K562 (cell line): ENCODE data around the gene FN3K. TPM values are rescaled to one million over a fixed set of nuclear protein-coding genes. Genes with fewer than 3 reads are reported as not detected.

Experiments
- ATAC-seq: fragments of 200-7000 bp; cut with Tn5 transposase; 3 replicates; pipeline ENCODE4 v1.9.1; 2020; ENCODE audit warnings: moderate library complexity
- BruUV-seq: library from RNA; stranded (reverse); fragments of 400-500 nt; replicated peaks from 2 replicates; lab custom pipeline; 2021; lab: Mats Ljungman, UMichigan
- CTCF ChIA-PET: fragments of 300-600 bp; formaldehyde crosslinking; extraction: SDS; loops from one replicate; lab custom pipeline; 2021; ENCODE audit warnings: low intra/inter-chr PET ratio; lab: Yijun Ruan, JAX
- POLR2A ChIA-PET: fragments of 300-600, 350-650 bp; sonication (Branson Sonifier 250); formaldehyde crosslinking; extraction: SDS; loops from one replicate; lab custom pipeline; 2021; ENCODE audit warnings: antibody characterized with exemption, inconsistent platforms; lab: Yijun Ruan, JAX
- DNase-seq, 4 experiments: peaks; one replicate each; pipeline versions ENCODE4 v3.0.0 to v3.0.0-alpha.2; 2011 to 2018; ENCODE audit warnings: low spot score in 3 of 4, mixed read lengths in 3 of 4; ENCODE audit errors: extremely low read depth in 1 of 4
- FAIRE-seq: peaks from 2 replicates; lab custom pipeline; 2011; peaks lifted over from hg19 to GRCh38; lab: Jason Lieb, UNC
- H2AFZ ChIP-seq: 2 replicates; pipeline ENCODE4 v1.6.0; 2011; ENCODE audit warnings: low read depth, low read length, control low read depth, inconsistent platforms
- H3K27ac ChIP-seq: fragments of 200-600 bp; 3 replicates; pipeline ENCODE4 v1.8.0; 2011; ENCODE audit warnings: low read depth, mild to moderate bottlenecking, control low read depth, inconsistent platforms, low read length, moderate library complexity, mixed read lengths; ENCODE audit errors: extremely low read depth
- H3K27me3 ChIP-seq, 2 experiments: fragments of 300-600 bp in 1 of 2; 2 replicates in 1 of 2; 3 replicates in 1 of 2; pipeline versions ENCODE4 v1.6.0 to v1.8.0; 2011; ENCODE audit warnings: inconsistent platforms in 2 of 2, low read length in 2 of 2, mild to moderate bottlenecking in 1 of 2, mixed read lengths in 1 of 2, moderate library complexity in 1 of 2; ENCODE audit not compliant: control insufficient read depth in 2 of 2, insufficient read depth in 2 of 2
- H3K36me3 ChIP-seq: fragments of 300-600 bp; 3 replicates; pipeline ENCODE4 v1.8.0; 2011; ENCODE audit warnings: mild to moderate bottlenecking, low read length, inconsistent platforms; ENCODE audit not compliant: control insufficient read depth, insufficient read depth
- H3K4me1 ChIP-seq, 2 experiments: fragments of 200-600 bp in 1 of 2; replicated peaks in 1 of 2; 2 replicates in 1 of 2; 3 replicates in 1 of 2; pipeline versions ENCODE4 v1.5.1 to v1.8.0; 2011; ENCODE audit warnings: inconsistent platforms in 2 of 2, low read length in 2 of 2, mild to moderate bottlenecking in 1 of 2, mixed read lengths in 1 of 2, moderate library complexity in 1 of 2; ENCODE audit not compliant: control insufficient read depth in 2 of 2, insufficient read depth in 2 of 2
- H3K4me2 ChIP-seq: 2 replicates; pipeline ENCODE4 v1.6.1; 2011; ENCODE audit warnings: low read length, control low read depth, inconsistent platforms, mixed read lengths; ENCODE audit not compliant: insufficient read depth
- H3K4me3 ChIP-seq: fragments of 200-600 bp; sonication (generic), shearing (Covaris generic); 2 replicates; pipeline ENCODE4 v1.5.1; 2016; ENCODE audit warnings: control low read depth, inconsistent platforms
- H3K79me2 ChIP-seq: fragments of 200-600 bp; 3 replicates; pipeline ENCODE4 v1.8.0; 2011; ENCODE audit warnings: low read length, inconsistent platforms; ENCODE audit not compliant: control insufficient read depth, insufficient read depth
- H3K9ac ChIP-seq, 2 experiments: 2 replicates each; pipeline versions ENCODE4 v1.6.0 to v1.6.1; 2011; ENCODE audit warnings: low read depth in 2 of 2, low read length in 2 of 2, control low read depth in 1 of 2, inconsistent platforms in 1 of 2, mild to moderate bottlenecking in 1 of 2, mixed read lengths in 1 of 2; ENCODE audit not compliant: insufficient read depth in 1 of 2
- H3K9me1 ChIP-seq: one replicate; pipeline ENCODE4 v1.6.0; 2011; ENCODE audit warnings: inconsistent platforms, mild to moderate bottlenecking, low read length, moderate library complexity; ENCODE audit not compliant: control insufficient read depth, insufficient read depth
- H3K9me3 ChIP-seq: replicated peaks from 2 replicates; pipeline ENCODE4 v1.5.1; 2011; ENCODE audit warnings: low read depth, low read length, inconsistent platforms; ENCODE audit not compliant: control insufficient read depth, insufficient read depth
- H4K20me1 ChIP-seq: replicated peaks from 2 replicates; pipeline ENCODE4 v1.6.1; 2011; ENCODE audit warnings: low read length, inconsistent platforms, mixed read lengths; ENCODE audit not compliant: control insufficient read depth, insufficient read depth
- BRCA1 ChIP-seq, 2 experiments: fragments of 450-650 bp in 1 of 2; sonication (generic) in 1 of 2; formaldehyde crosslinking in 1 of 2; IDR thresholded peaks; 2 replicates each; pipeline versions ENCODE4 v1.5.0 to v1.6.1; 2017 to 2020; ENCODE audit warnings: mild to moderate bottlenecking in 1 of 2, missing genetic modification reagents in 1 of 2
- ELF4 ChIP-seq: fragments of 450-650 bp; formaldehyde crosslinking; IDR thresholded peaks from 2 replicates; pipeline ENCODE4 v1.4.0; 2022; ENCODE audit warnings: missing genetic modification characterization
- ELK3 ChIP-seq: fragments of 450-650 bp; formaldehyde crosslinking; IDR thresholded peaks from 2 replicates; pipeline ENCODE4 v1.4.0; 2020; ENCODE audit warnings: mild to moderate bottlenecking
- FOXA3 ChIP-seq, 2 experiments: fragments of 450-650 bp in 1 of 2; sonication (generic) in 1 of 2; formaldehyde crosslinking; IDR thresholded peaks in 1 of 2; conservative IDR thresholded peaks in 1 of 2; 2 replicates each; pipeline versions ENCODE4 v1.4.0 to v1.8.0; 2020 to 2022; ENCODE audit warnings: mild to moderate bottlenecking in 2 of 2, missing genetic modification reagents in 1 of 2
- HES1 ChIP-seq: fragments of 450-650 bp; IDR thresholded peaks from 2 replicates; pipeline ENCODE4 v1.6.1; 2016; ENCODE audit warnings: low read depth, mild to moderate bottlenecking, moderate library complexity
- MCM7 ChIP-seq, 2 experiments: fragments of 450-650 bp; IDR thresholded peaks; 2 replicates each; pipeline ENCODE4 v1.6.1; 2016 to 2018
- PHF8 ChIP-seq: fragments of 200-600 bp; sonication (generic); IDR thresholded peaks from 2 replicates; pipeline ENCODE4 v1.6.1; 2012; ENCODE audit warnings: mixed run types, mild to moderate bottlenecking, inconsistent platforms, low read length, moderate library complexity, borderline replicate concordance
- SMAD3 ChIP-seq: fragments of 450-650 bp; formaldehyde crosslinking; conservative IDR thresholded peaks from 2 replicates; pipeline ENCODE4 v1.4.0; 2020; ENCODE audit warnings: mild to moderate bottlenecking
- SMC3 ChIP-seq: conservative IDR thresholded peaks from 2 replicates; pipeline ENCODE4 v1.6.1; 2011; ENCODE audit warnings: low read depth, low read length, improper control_type of control experiment; ENCODE audit not compliant: insufficient read depth
- TCF3 ChIP-seq: sonication (generic); formaldehyde crosslinking; IDR thresholded peaks from 2 replicates; pipeline ENCODE4 v1.4.0; 2020; ENCODE audit warnings: mild to moderate bottlenecking, missing genetic modification reagents
- THRB ChIP-seq: fragments of 450-650 bp; formaldehyde crosslinking; conservative IDR thresholded peaks from 2 replicates; pipeline ENCODE4 v1.4.0; 2022; ENCODE audit warnings: mild to moderate bottlenecking, missing genetic modification characterization
- ZFPM2 ChIP-seq: fragments of 250-450 bp; sonication (Bioruptor Pico); IDR thresholded peaks from 2 replicates; pipeline ENCODE4 v1.5.1; 2022; ENCODE audit warnings: mild to moderate bottlenecking
- ZNF133 ChIP-seq: fragments of 250-450 bp; sonication (Bioruptor Pico); IDR thresholded peaks from 2 replicates; pipeline ENCODE4 v1.4.0; 2020; ENCODE audit warnings: mild to moderate bottlenecking
- ZNF197 ChIP-seq: fragments of 200-800 bp; sonication (Bioruptor generic); IDR thresholded peaks from 2 replicates; pipeline ENCODE4 v1.6.1; 2016; ENCODE audit warnings: low read depth, missing genetic modification characterization, missing compliant biosample characterization
- WGBS: fragments of 100-300 bp; shearing (Covaris generic); methylation state at CpG from one replicate; pipeline ENCODE4 v1.1.6; 2016; ENCODE audit warnings: low coverage, mixed read lengths; ENCODE audit not compliant: insufficient coverage; ENCODE audit errors: missing lambda C conversion rate; 5-methylcytosine and 5-hydroxymethylcytosine counted together
- in situ Hi-C: fragments of 300-500 bp; cut with MboI; formaldehyde crosslinking; loops from 4 replicates; pipeline ENCODE4 v1.15.0; 2018; ENCODE audit warnings: inconsistent platforms, mixed read lengths
- intact Hi-C: fragments of 100-400 bp; cut with micrococcal nuclease; formaldehyde crosslinking; loops from 2 replicates; pipeline ENCODE4 v1.14.2; 2022
- polyA plus RNA-seq, 8 experiments: library from polyadenylated mRNA; depleted of rRNA in 4 of 8; stranded (reverse) in 5 of 8; unstranded in 3 of 8; fragments of >200 nt; fragmentation: Nextera tagmentation in 2 of 8; fragmentation: Illumina TruSeq in 1 of 8; extraction: Ambion mirVana in 2 of 8; extraction: Trizol in 1 of 8; gene quantifications; 2 replicates each; pipeline versions ENCODE4 v1.2.1 to v1.2.3, GENCODE V29; 2011 to 2014; ENCODE audit warnings: inconsistent platforms in 1 of 8, missing spikeins in 1 of 8
- total RNA-seq, 7 experiments: library from RNA; depleted of rRNA in 6 of 7; stranded (reverse); fragments of >200 nt in 6 of 7; fragmentation: Illumina TruSeq in 2 of 7; extraction: Trizol in 2 of 7; gene quantifications; 2 replicates each; pipeline versions ENCODE4 v1.2.1 to v1.2.3, GENCODE V29; 2011 to 2021; ENCODE audit warnings: low replicate concordance in 1 of 7
- TF ChIP-seq, protein P1 (sequence below): fragments of 450-650 bp; IDR thresholded peaks from 2 replicates; pipeline ENCODE4 v1.7.1; 2018; ENCODE audit warnings: mild to moderate bottlenecking, low read depth; ENCODE audit not compliant: partially characterized antibody

Gene FN3K
- total and polyA plus RNA-seq, 9 of the 15 experiments (the other 6 are each of a cell fraction or from before 2014, with no cell fraction given): 0.08 to 22.7 (median 3.8) TPM

DNA sequence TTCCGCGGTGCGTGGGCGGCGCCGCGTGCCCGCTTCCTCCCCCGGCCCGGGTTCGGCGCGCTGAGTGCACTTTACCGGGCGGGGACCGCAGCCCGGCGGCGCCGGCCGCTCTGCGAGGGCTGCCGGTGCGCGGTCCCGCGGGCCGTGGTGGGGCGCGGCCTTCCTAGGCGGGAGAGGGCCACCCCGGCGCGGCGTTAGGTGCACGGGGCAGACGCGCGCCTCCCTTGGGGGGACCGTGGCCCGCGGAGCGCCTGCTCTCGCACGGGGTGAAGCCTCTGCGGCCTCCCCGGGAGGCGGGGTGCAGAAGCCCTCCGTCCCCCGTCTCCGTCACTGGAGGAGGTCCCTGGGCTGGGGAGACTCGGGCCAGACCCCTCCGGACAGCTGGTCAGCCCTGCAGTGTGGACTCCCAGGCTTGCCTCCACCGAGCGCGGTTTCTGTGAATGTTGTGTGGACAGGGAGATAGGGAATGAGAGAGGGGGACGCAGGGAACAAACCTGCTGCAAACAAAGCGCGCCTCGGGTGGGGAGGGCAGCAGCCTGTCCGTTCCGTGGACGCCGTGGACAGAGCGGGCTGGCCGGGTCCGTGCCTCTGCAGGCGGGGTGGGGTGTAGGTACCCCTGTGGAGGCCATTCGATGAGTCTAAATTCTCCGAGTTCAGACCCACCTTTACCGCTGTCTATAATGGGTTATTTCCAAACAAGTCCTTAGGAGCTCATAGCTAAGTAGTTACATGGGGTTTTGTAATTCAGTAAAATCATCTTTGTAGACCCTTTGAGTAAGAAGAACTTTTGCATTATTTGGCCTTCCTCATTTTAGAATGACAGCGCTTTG, 17.2 kb downstream of the FN3K start:
- H3K4me1 ChIP-seq: peaks cover 24 to 38% of the 10 kb centered on the region in 2 experiments
- in situ Hi-C loops: no loop called here
- H3K27ac ChIP-seq: peak overlapping the region; percentile 95
- H3K9ac ChIP-seq: peak overlapping the region; percentile 77 to 97
- under 1% methylated on average over 60 of the region's 72 CpGs for WGBS
- H2AFZ ChIP-seq: peak overlapping the region; percentile 97
- FAIRE-seq (no peak), ATAC-seq (peak; percentile 47), DNase-seq (peak; percentile 57 to 70 (median 62))
- ChIA-PET CTCF (no interaction called here), POLR2A (interaction anchor here (0.6 to 0.7 kb wide), 2 partner anchors 23 to 177 kb away, joined by 3 to 4 read pairs; no protein-coding TSS in a partner anchor)
- H3K27me3 ChIP-seq: no peaks in the 10 kb centered on the region
- H3K4me3 ChIP-seq: peak overlapping the region; percentile 94
- peak overlapping the region; percentile 93 for H3K4me2 ChIP-seq
- peaks cover 33% of the 10 kb centered on the region for H3K36me3 ChIP-seq
- peaks cover 41% of the 10 kb centered on the region for H3K79me2 ChIP-seq
- intact Hi-C loops: loop anchor here (5.0 kb wide), 1 partner anchor 35 kb away; the partner anchor contains the start of gene FN3KRP
- BruUV-seq: no TSS peak
- peaks cover 2% of the 10 kb centered on the region for H3K9me1 ChIP-seq
- H4K20me1 ChIP-seq: no peaks in the 10 kb centered on the region
- H3K9me3 ChIP-seq: peaks cover 12% of the 10 kb centered on the region
- TF ChIP-seq BRCA1 (IDR thresholded peaks at IDR 0.05) (no peak), BRCA1 (CRISPR knock-in tag; IDR thresholded peaks at IDR 0.05) (0 out of 2 replicates have a peak, but pooled peaks have one; percentile 55), ZNF197 (0 out of 2 replicates have a peak, but pooled peaks have one; percentile 27), ELK3 (no peak), TCF3 (no peak), ELF4 (CRISPR knock-in tag) (no peak), SMAD3 (CRISPR knock-in tag) (no peak), ZFPM2 (CRISPR knock-in tag) (no peak), HES1 (no peak), THRB (CRISPR knock-in tag) (no peak), MCM7 (IDR thresholded peaks at IDR 0.05) (no peak), FOXA3 (CRISPR knock-in tag; conservative IDR thresholded peaks at IDR 0.05 in 1 of 2, IDR thresholded peaks at IDR 0.05 in 1 of 2) (peak in 1 of 2 experiments; percentile 60; a peak in 1 of 4 replicates), SMC3 (no peak), PHF8 (peak; percentile 39; the same call in 1 of the 2 replicates), ZNF133 (no peak)
- TF ChIP-seq, protein P1, sequence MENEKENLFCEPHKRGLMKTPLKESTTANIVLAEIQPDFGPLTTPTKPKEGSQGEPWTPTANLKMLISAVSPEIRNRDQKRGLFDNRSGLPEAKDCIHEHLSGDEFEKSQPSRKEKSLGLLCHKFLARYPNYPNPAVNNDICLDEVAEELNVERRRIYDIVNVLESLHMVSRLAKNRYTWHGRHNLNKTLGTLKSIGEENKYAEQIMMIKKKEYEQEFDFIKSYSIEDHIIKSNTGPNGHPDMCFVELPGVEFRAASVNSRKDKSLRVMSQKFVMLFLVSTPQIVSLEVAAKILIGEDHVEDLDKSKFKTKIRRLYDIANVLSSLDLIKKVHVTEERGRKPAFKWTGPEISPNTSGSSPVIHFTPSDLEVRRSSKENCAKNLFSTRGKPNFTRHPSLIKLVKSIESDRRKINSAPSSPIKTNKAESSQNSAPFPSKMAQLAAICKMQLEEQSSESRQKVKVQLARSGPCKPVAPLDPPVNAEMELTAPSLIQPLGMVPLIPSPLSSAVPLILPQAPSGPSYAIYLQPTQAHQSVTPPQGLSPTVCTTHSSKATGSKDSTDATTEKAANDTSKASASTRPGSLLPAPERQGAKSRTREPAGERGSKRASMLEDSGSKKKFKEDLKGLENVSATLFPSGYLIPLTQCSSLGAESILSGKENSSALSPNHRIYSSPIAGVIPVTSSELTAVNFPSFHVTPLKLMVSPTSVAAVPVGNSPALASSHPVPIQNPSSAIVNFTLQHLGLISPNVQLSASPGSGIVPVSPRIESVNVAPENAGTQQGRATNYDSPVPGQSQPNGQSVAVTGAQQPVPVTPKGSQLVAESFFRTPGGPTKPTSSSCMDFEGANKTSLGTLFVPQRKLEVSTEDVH: no peak
